Lung (tissue), 12 donors: ENCODE measurements around the gene CD27. TPM values are rescaled to one million over a fixed set of nuclear protein-coding genes. Genes with fewer than 3 reads are reported as not detected.

Source experiments
- ATAC-seq: fragments of 200-7000 bp; cut with Tn5 transposase; one replicate; pipeline ENCODE4 v1.9.1; 2020; ENCODE audit warnings: moderate number of reproducible peaks; ENCODE audit not compliant: insufficient read depth, low FRiP score
- DNase-seq, 3 donors: peaks; one replicate each; pipeline ENCODE4 v3.0.0-alpha.2; 2013 to 2017
- H3K27ac ChIP-seq, 2 donors: one replicate each; pipeline ENCODE4 v1.5.1; 2013; ENCODE audit warnings: mild to moderate bottlenecking in 2 of 2, moderate library complexity in 2 of 2, control low read depth in 1 of 2, inconsistent platforms in 1 of 2, low read depth in 1 of 2, low read length in 1 of 2
- H3K27me3 ChIP-seq, 3 donors: one replicate each; pipeline ENCODE4 v1.5.1; 2013; ENCODE audit warnings: low read length in 2 of 3; ENCODE audit not compliant: control insufficient read depth in 3 of 3, insufficient read depth in 3 of 3
- H3K36me3 ChIP-seq, 4 donors: one replicate each; pipeline ENCODE4 v1.5.1; 2013; ENCODE audit warnings: low read length in 4 of 4, mild to moderate bottlenecking in 1 of 4, moderate library complexity in 1 of 4; ENCODE audit not compliant: control insufficient read depth in 4 of 4, insufficient read depth in 4 of 4
- H3K4me1 ChIP-seq, 5 donors: one replicate each; pipeline ENCODE4 v1.5.1; 2013; ENCODE audit warnings: low read length in 5 of 5, mild to moderate bottlenecking in 2 of 5, moderate library complexity in 1 of 5; ENCODE audit not compliant: control insufficient read depth in 5 of 5, insufficient read depth in 5 of 5
- H3K4me3 ChIP-seq: one replicate; pipeline ENCODE4 v1.5.1; 2013; ENCODE audit warnings: mild to moderate bottlenecking, control low read depth, moderate library complexity
- H3K9ac ChIP-seq, 2 donors: one replicate each; pipeline ENCODE4 v1.5.1; 2013; ENCODE audit warnings: low read length in 2 of 2, control low read depth in 1 of 2; ENCODE audit not compliant: insufficient read depth in 1 of 2
- H3K9me3 ChIP-seq, 4 donors: one replicate each; pipeline ENCODE4 v1.5.1; 2013; ENCODE audit warnings: low read length in 3 of 4, mild to moderate bottlenecking in 1 of 4, moderate library complexity in 1 of 4; ENCODE audit not compliant: control insufficient read depth in 4 of 4, insufficient read depth in 3 of 4
- CTCF ChIP-seq: IDR thresholded peaks from 2 replicates; pipeline ENCODE4 v1.5.1; 2012; ENCODE audit warnings: mild to moderate bottlenecking; ENCODE audit errors: control extremely low read depth, extremely low read depth
- WGBS, 2 donors: extraction: QIAGEN DNeasy Blood & Tissue Kit; methylation state at CpG; one replicate each; pipeline ENCODE4 v1.1.7; 2013; 5-methylcytosine and 5-hydroxymethylcytosine counted together
- polyA plus RNA-seq, 2 donors: library from polyadenylated mRNA; stranded (reverse); fragments of 200-250 nt; gene quantifications; one replicate each; pipeline ENCODE4 v1.2.1, GENCODE V29; 2013
- total RNA-seq, 2 donors: library from RNA; depleted of rRNA in 1 of 2; stranded (reverse); fragments of >200 nt in 1 of 2; gene quantifications; one replicate each; pipeline ENCODE4 v1.2.1, GENCODE V29; 2014 to 2021
- donor health status: control.
- donor health status: control.
- donor health status: Bipolar disorder and iron deficiency.
- donor health status: healthy.
- donor health status: DM: yes; HTN: yes; CAD: no.

Gene CD27
- total and polyA plus RNA-seq, 4 donors = 1.5 to 3.1 (median 1.9) TPM

- Histone ChIP-seq H3K9ac (no peak overlapping the region), H3K36me3 (no peaks in the 10 kb centered on the region), H3K27ac (peak overlapping the region in 1 of 2 donors; percentile 1), H3K4me1 (peaks cover 0 to 3% (median 0%) of the 10 kb centered on the region in 5 donors), H3K9me3 (no peaks in the 10 kb centered on the region), H3K4me3 (no peak overlapping the region), H3K27me3 (no peaks in the 10 kb centered on the region)
- 50 to 67% methylated on average over 6 of the region's 6 CpGs for WGBS, 2 donors
- DNase-seq = no peak
- no peak for ATAC-seq
- no peak for TF ChIP-seq CTCF
These were observed 20.8 kb upstream of the CD27 start for GRCh38 chr12:6424008-6424347.

DNA sequence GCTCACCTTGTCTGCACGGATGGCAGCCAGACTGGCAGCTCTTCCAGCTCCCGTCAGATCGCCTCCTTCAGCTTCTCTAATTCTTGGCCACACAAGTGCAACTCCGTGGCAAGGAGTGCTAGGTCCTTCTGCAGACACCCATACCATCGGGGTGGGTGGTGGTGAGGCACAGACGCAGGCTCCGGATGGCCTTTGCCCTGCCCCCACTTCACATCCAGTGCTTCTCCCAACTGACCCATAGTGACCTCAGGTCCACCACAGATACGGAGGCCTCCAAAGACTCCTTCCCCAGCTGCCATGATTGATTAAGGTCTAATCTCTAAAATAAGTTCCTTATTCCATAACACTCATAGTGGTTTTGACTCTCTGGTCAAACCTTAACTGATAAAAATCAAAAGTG lies 19.9 kb upstream of the CD27 start:
- ATAC-seq (no peak), DNase-seq (no peak)
- no peak for TF ChIP-seq CTCF
- 73 to 85% methylated on average over 8 of the region's 8 CpGs for WGBS, 2 donors
- no peaks in the 10 kb centered on the region for H3K9me3 ChIP-seq
- H3K27ac ChIP-seq = no peak overlapping the region
- no peaks in the 10 kb centered on the region for H3K27me3 ChIP-seq
- H3K4me3 ChIP-seq = no peak overlapping the region
- no peak overlapping the region for H3K9ac ChIP-seq
- peaks cover 0 to 3% (median 0%) of the 10 kb centered on the region in 5 donors for H3K4me1 ChIP-seq
- H3K36me3 ChIP-seq = no peaks in the 10 kb centered on the region

- no peak for TF ChIP-seq CTCF
- H3K27me3 ChIP-seq = no peaks in the 10 kb centered on the region
- DNase-seq (peak in 1 of 3 donors; percentile 22), ATAC-seq (no peak)
- WGBS, 2 donors = 68 to 80% methylated on average over 23 of the region's 23 CpGs
- no peak overlapping the region for H3K27ac ChIP-seq
- H3K4me3 ChIP-seq = no peak overlapping the region
- no peak overlapping the region for H3K9ac ChIP-seq
- no peaks in the 10 kb centered on the region for H3K36me3 ChIP-seq
- H3K4me1 ChIP-seq = peaks cover 0 to 6% (median 3%) of the 10 kb centered on the region in 5 donors
- no peaks in the 10 kb centered on the region for H3K9me3 ChIP-seq
These were observed 18.9 kb upstream of the CD27 start for GRCh38 chr12:6425590-6426531.
